Neural crest cell (in vitro differentiated cells): ENCODE measurements around the gene CASD1. TPM values are rescaled to one million over a fixed set of nuclear protein-coding genes. Genes with fewer than 3 reads are reported as not detected.

Source experiments
- DNase-seq: peaks from one replicate; pipeline ENCODE4 v3.0.0; 2021; ENCODE audit warnings: low read depth, mixed read lengths, low spot score
- H3K27ac Mint-ChIP-seq: one replicate; pipeline ENCODE4 v1.8.0; 2021; ENCODE audit warnings: mild to moderate bottlenecking, mixed read lengths; ENCODE audit not compliant: unreplicated experiment
- H3K27me3 Mint-ChIP-seq: 2 replicates; pipeline ENCODE4 v1.8.0; 2021; ENCODE audit warnings: low read depth, mild to moderate bottlenecking, mixed read lengths
- H3K36me3 Mint-ChIP-seq: 2 replicates; pipeline ENCODE4 v1.8.0; 2021; ENCODE audit warnings: low read depth, mild to moderate bottlenecking, mixed read lengths
- H3K4me1 Mint-ChIP-seq: 2 replicates; pipeline ENCODE4 v1.8.0; 2021; ENCODE audit warnings: mixed read lengths
- H3K4me3 Mint-ChIP-seq: one replicate; pipeline ENCODE4 v1.8.0; 2021; ENCODE audit warnings: mild to moderate bottlenecking, mixed read lengths
- H3K9me3 Mint-ChIP-seq: 2 replicates; pipeline ENCODE4 v1.8.0; 2021; ENCODE audit warnings: mixed read lengths
- CTCF ChIP-seq: fragments of 200-600 bp; sonication (generic); conservative IDR thresholded peaks from 2 replicates; pipeline ENCODE4 v1.5.0; 2021; ENCODE audit warnings: antibody characterized with exemption, mild to moderate bottlenecking
- total RNA-seq: library from RNA; stranded (reverse); gene quantifications from 2 replicates; pipeline ENCODE4 v1.2.1, GENCODE V29; 2021

CASD1 gene
- total RNA-seq, 1 donor from 2014 or later = 40.2 TPM

GRCh38 chr7:94594882-94595281 is 85.3 kb downstream of the CASD1 start:
- no peaks in the 10 kb centered on the region for H3K27me3 Mint-ChIP-seq
- DNase-seq = no peak
- H3K4me1 Mint-ChIP-seq = peaks cover 12% of the 10 kb centered on the region
- no peak overlapping the region for H3K27ac Mint-ChIP-seq
- H3K36me3 Mint-ChIP-seq = peaks cover 23% of the 10 kb centered on the region
- H3K4me3 Mint-ChIP-seq = no peak overlapping the region
- no peak for TF ChIP-seq CTCF
- no peaks in the 10 kb centered on the region for H3K9me3 Mint-ChIP-seq

- no peaks in the 10 kb centered on the region for H3K9me3 Mint-ChIP-seq
- no peaks in the 10 kb centered on the region for H3K27me3 Mint-ChIP-seq
- no peak overlapping the region for H3K27ac Mint-ChIP-seq
- peaks cover 23% of the 10 kb centered on the region for H3K36me3 Mint-ChIP-seq
- TF ChIP-seq CTCF = no peak
- peaks cover 12% of the 10 kb centered on the region for H3K4me1 Mint-ChIP-seq
- no peak overlapping the region for H3K4me3 Mint-ChIP-seq
- DNase-seq = no peak
Observed at GRCh38 chr7:94595717-94596116, 86.1 kb downstream of the CASD1 start.

- Mint-ChIP-seq H3K27me3 (no peaks in the 10 kb centered on the region), H3K36me3 (peaks cover 17% of the 10 kb centered on the region), H3K4me3 (no peak overlapping the region), H3K27ac (no peak overlapping the region), H3K4me1 (no peaks in the 10 kb centered on the region), H3K9me3 (no peaks in the 10 kb centered on the region)
- no peak for DNase-seq
- TF ChIP-seq CTCF = no peak
Observed at GRCh38 chr7:94600267-94600666, 90.7 kb downstream of the CASD1 start.

- Mint-ChIP-seq H3K27ac (no peak overlapping the region), H3K9me3 (peaks cover 3% of the 10 kb centered on the region), H3K4me1 (no peaks in the 10 kb centered on the region), H3K27me3 (no peaks in the 10 kb centered on the region), H3K4me3 (no peak overlapping the region), H3K36me3 (peaks cover 17% of the 10 kb centered on the region)
- no peak for TF ChIP-seq CTCF
- no peak for DNase-seq
Observed at GRCh38 chr7:94602181-94602580, 92.6 kb downstream of the CASD1 start.

GRCh38 chr7:94605031-94605430 is 95.4 kb downstream of the CASD1 start:
- peaks cover 28% of the 10 kb centered on the region for H3K36me3 Mint-ChIP-seq
- H3K4me3 Mint-ChIP-seq = no peak overlapping the region
- no peak for DNase-seq
- no peak overlapping the region for H3K27ac Mint-ChIP-seq
- no peaks in the 10 kb centered on the region for H3K27me3 Mint-ChIP-seq
- H3K4me1 Mint-ChIP-seq = no peaks in the 10 kb centered on the region
- H3K9me3 Mint-ChIP-seq = peaks cover 5% of the 10 kb centered on the region
- TF ChIP-seq CTCF = no peak

Other genes with a start within 250 kb of the CASD1 start
- 98.8 and 110 TPM in 2 replicates for gene COL1A2, start 114.9 kb upstream of the CASD1 start, total RNA-seq
- 44.9 and 51.9 TPM in 2 replicates for gene SGCE, start 146.3 kb downstream of the CASD1 start, total RNA-seq